GM21737 (cell line): Measurements from ENCODE around the gene WNT2.
"Not testable (repeated sequence)": the region's sequence is repeated elsewhere in the genome, so short reads cannot be mapped to it uniquely, and the experiment has no call there.

ENCODE experiments used
- ATAC-seq: cut with Tn5 transposase; IDR thresholded peaks from one replicate; pipeline ENCODE4 v1.9.1; 2021; ENCODE audit warnings: mild to moderate bottlenecking, moderate library complexity; ENCODE audit not compliant: unreplicated experiment

The WNT2 gene

DNA sequence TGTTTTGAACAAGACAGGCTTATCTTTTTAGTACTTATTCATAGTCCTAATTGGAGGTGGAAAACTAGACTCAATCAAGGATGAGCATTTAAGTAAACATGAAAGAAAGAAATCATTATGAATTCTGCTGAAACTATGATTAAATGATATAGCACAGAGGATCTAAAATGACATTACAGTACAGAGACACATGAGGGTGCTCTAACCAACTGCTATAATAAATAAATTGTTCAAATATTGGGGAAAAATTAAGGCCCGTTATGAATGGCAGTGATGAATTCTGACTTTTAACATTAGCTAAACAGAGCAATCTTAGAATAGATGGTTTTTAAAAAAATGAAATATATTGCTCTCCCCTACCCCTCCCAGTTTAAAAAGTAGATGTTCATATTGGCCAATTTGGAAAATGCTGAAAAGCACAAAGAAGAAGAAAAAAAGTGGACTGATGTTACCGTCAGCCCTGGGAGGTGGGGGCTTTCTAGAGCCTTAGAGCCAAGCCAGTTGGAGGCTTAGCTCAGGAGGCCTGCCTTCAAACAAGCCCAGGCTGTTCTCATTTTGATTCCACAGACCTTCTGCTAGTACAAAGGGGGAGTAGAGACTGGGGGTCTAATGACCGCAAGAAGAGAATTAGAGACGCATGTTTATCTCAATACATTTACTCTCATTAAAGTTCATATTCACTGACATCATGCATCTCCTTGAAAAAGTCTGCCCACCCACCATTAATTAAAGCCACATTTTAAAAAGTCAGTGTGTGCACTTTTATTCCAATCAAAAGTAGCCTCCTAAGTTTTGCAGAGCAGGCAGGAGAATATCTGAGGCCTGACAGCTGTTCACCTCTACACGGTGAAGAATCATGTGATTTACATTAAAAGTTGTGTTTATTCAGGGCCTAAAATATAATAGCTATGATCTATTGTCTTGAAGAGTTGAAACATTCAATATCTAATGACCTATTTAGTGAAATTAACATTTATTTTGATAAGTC lies 10.0 kb downstream of the WNT2 start:
- ATAC-seq: no peak

DNA sequence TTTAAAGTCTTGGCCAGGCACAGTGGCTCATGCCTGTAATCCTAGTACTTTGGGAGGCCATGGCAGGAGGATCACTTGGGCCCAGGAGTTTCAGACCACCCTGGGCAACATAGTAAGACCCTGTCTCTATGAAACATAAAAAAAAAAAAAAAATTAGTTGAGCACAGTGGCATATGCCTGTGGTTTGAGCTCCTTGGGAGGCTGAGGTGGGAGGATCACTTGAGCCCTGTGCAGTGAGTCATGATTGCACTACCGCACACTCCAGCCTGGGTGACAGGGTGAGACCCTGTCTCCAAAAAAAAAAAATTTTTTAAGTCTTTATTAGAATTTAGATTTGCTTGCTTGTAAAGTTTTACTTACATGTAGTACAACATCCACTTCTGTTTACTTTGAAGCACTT lies 14.0 kb downstream of the WNT2 start:
- no peak for ATAC-seq

DNA sequence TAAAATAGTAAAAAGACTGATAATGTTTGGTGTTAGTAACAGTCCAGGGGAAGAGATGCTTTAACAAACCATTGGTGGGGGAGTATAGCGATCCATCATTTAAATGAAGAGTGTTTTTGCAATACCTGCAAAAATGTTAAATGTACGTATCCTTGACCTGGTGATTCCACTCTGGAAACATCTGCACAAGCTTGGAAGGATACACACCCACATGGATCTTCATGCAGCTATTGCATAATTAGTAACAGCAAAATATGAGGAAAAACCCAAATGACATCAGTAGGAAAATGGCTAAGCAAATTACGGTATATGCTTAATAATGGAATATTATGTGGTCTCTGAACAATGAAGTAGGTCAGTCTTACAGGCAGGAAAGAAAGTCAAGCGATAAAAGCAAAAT lies 20.5 kb downstream of the WNT2 start:
- no peak for ATAC-seq

DNA sequence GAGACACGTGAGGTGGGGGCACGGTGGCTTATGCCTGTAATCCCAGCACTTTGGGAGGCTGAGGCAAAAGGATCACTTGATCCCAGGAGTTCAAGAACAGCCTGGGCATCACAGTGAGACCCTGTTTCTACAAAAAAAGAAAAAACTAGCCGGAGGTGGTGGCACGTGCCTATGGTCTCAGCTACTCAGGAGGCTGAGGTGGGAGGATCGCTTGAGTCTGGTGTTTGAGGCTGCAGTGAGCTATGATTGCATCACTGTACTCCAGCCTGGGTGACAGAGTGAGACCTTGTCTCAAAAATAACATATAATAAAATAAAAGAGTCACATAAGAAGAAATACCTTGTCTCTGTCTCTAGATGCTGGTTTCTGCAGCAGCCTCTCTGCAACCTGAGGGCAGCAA lies 22.4 kb downstream of the WNT2 start:
- ATAC-seq: not testable (repeated sequence)

DNA sequence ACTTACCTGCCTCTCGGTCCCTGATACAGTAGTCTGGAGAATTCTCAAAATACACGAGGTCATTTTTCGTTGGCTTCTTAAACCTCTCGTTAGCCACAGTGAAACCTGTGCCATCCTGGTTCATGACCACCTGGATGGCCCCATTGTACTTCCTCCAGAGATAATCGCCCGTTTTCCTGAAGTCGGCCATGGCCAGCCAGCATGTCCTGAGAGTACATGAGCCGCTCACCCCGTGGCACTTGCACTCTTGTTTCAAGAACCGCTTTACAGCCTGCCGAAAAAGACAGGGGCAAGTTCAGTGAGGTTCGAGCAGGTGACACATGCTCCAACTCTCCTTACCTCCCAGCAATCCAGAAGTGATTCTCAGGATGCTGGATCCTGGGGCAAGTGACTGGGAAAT lies 25.3 kb downstream of the WNT2 start:
- ATAC-seq: no peak

- no peak for ATAC-seq
Measured at GRCh38 chr7:117296066-117296465, 26.8 kb downstream of the WNT2 start.

DNA sequence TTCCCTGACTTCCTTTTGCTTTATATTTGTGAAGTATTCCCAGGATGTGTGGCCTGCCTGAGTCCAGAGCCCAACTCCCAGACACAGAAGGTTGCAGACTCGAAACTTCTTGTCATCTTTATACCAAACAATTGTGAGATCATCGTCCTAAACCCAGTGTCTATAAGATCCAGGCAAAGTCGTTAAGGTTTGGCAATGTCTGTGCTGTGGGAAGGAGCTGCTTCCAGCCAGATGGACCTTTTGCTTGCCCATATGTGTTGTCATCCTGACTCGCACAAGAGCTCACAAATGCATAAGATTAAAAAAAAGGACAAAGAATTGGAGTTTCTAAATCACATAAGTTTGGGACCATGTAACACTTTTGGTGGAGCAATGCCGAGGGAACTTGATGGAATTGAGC lies 37.0 kb downstream of the WNT2 start:
- ATAC-seq: no peak

- ATAC-seq: no peak
Measured at GRCh38 chr7:117284692-117285091, 38.2 kb downstream of the WNT2 start.

GRCh38 chr7:117283779-117284178 lies 39.1 kb downstream of the WNT2 start:
- no peak for ATAC-seq

DNA sequence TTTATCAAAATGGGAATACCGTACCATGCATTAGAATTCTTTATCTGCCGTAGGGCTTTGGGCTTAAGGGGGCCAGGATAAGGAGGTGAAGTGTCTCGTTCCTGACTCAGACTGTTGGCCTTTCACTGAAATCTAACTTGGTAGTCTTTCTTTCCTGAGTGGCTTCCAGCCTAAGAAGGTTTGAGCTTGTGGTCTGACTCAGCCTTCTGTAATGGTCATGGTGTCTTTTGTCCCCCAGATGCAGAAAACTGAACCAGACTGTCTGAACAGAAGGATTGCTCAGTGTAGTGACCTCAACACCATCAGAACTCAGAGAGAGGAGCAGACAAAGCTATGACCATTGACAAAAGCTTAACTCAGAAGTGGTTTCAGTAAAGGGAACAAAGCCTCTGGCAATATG lies 39.5 kb downstream of the WNT2 start:
- no peak for ATAC-seq

DNA sequence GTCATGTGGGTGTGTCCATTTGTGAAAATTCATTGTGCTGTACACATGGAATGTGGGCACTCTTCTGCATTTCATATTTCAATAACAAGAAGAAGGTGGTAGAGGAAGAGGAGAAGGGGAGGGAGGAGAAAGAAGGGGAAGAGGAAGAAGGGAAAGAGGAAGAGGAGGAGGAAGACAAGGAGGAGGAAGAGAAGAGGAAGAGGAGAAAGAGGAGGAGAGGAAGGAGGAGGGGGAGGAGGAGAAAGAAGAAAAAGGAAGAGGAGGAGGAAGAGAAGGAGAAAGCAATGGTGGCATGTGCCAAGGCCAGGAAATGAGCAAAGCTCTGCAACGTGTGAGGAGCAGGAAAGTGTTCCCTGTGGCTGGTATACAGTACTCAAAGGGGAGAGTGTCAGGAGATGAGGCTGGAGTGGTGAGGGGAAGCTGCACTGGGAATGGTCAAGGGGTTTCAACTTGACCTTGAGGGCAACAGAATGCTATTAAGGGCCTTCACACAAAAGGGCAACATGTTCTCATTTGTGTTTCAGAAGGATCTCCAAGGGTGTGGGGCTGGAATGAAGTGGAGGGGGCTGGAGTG lies 40.5 kb downstream of the WNT2 start:
- no peak for ATAC-seq

GRCh38 chr7:117281562-117281961 lies 41.3 kb downstream of the WNT2 start:
- no peak for ATAC-seq

DNA sequence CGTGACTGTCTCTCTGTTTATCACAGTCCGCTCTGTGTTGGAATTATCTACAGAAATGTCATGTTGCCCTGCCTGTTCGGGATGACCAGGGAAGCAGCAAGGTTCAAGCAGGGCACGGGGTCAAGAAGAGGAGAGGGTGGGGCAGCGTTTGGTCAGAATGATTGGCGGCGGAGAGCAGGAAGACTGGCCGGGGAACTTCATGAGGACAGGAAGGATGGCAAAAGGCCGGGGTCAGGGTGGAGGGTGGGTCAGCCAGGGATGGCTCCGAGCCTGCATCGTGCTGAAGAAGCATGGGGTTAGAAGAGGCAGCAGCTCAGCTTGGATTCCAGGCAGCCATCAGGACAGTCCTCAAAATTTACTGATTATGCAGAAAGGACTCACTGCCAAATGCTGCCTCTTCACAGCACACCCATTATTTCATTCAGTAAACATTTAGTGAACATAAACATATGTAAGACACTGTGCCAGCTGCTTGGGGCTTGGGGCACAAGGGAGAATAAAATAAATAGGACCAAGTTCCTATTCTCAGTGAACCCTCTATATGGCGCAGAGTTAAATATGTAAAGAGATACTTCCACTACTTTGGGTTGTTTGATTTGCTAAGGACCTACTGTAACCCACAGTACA lies 42.8 kb downstream of the WNT2 start:
- ATAC-seq: no peak

GRCh38 chr7:117279203-117279602 lies 43.7 kb downstream of the WNT2 start:
- ATAC-seq: no peak

DNA sequence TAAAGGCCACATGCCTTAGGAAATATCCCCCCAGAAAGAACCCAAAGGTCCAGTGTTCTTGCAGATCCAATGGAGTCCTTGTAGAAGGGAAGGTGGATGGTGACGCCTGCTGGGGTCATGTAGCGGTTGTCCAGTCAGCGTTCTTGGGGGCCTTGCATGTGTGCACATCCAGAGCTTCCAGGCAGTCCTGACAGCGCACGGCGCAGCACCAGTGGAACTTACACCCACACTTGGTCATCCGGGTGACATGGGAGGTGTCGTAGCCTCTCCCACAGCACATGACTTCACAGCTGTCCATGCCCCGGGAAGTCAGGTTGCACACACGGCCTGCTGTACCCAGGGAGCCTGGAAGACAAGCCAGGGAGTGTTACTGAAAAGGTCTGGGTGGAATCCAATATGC lies 44.8 kb downstream of the WNT2 start:
- ATAC-seq: no peak

DNA sequence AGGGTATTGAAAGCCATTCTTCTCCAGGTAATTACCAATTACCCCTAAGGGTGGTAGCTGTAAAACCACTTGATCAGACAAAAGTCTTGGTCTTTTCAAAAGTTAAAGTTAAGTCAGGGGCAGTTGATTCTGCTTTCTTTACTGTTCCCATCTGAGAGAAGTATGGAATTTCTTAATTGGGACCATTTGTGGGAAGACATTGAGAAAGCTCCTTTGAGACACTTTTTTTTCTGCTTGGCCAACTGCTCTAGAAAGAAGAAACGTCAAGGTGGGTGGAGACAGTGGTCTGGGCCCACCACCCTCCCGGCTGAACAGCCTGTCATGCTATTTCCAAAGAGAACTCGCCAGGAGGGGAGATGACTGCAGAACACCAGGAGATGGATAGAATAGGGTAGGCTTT lies 45.3 kb downstream of the WNT2 start:
- no peak for ATAC-seq

DNA sequence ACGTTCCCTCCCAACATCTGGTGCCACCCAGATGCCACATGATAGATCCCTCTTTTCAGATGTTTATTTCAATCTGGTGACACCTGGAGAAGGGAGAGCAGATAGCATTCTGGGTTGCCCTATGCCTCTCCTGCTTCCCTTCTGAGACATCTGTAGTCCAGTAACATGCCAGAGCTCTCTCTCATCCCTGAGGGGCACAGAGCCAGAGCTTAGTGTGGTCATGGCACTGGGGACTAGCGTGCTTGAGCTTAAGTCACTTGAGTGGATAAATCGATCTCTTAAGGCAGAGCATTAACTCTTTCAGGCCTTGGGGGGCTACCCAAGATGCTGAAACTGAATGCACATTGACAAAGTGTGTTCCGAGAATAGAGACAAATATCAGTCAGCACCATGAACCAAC lies 47.9 kb downstream of the WNT2 start:
- ATAC-seq: no peak

GRCh38 chr7:117273814-117274225 lies 49.0 kb downstream of the WNT2 start:
- ATAC-seq: no peak

- ATAC-seq: no peak
Measured at GRCh38 chr7:117273325-117273724, 49.5 kb downstream of the WNT2 start.

DNA sequence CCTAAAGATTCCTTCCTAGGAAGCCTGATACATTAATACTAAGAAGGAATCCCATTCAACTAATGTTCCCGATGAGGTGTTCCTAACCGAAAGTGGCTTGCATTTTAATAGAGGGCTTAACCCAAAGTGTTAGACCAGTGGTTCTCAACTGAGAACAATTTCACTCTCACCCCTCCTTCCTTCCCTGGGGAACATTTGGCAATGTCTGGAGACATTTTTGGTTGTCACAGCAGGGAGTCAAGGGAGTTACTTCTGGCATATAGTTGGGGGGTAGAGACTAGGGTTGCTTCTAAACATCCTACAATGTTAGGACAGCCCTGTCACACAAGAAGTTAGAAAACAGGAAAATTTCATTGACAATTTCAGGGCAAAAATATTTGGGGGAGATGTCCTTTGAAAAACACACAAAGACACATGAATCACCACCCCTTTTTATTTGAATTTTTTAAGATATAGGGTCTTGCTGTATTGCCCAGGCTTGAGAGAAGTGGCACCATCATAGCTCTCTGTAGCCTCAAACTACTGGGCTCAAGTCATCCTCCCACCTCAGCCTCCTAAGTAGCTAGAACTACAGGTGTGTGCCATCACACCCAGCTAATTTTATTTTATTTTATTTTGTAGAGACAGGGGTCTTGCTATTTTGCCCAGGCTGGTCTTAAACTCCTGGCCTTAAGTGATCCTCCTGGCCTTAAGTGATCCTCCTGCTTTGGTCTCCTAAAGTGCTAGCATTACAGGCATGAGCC lies 50.7 kb downstream of the WNT2 start:
- no peak for ATAC-seq

GRCh38 chr7:117271566-117271965 lies 51.3 kb downstream of the WNT2 start:
- ATAC-seq: no peak
